H1 (cell line): ENCODE measurements around the gene DRC7. TPM values are rescaled to one million over a fixed set of nuclear protein-coding genes. Genes with fewer than 3 reads are reported as not detected.
"Not testable (repeated sequence)": the region's sequence is repeated elsewhere in the genome, so short reads cannot be mapped to it uniquely, and the experiment has no call there.

Experiments
- CTCF ChIA-PET: fragments of 300-600 bp; sonication (Branson Sonifier 250); formaldehyde crosslinking; loops from one replicate; lab custom pipeline; 2021; ENCODE audit not compliant: partially characterized antibody; lab: Charles Lee
- POLR2A ChIA-PET: fragments of 300-600 bp; sonication (Branson Sonifier 250); formaldehyde crosslinking; loops from one replicate; lab custom pipeline; 2021; ENCODE audit warnings: inconsistent platforms; ENCODE audit not compliant: partially characterized antibody; lab: Charles Lee
- DNase-seq, 2 experiments: peaks; one replicate each; pipeline versions ENCODE4 v3.0.0 to v3.0.0-alpha.2; 2010 to 2022; ENCODE audit warnings: low spot score in 2 of 2, low read depth in 1 of 2, mixed read lengths in 1 of 2
- FAIRE-seq: peaks from 2 replicates; lab custom pipeline; 2011; peaks lifted over from hg19 to GRCh38; lab: Jason Lieb, UNC
- H2AFZ ChIP-seq: 2 replicates; pipeline ENCODE4 v1.8.1; 2012; ENCODE audit warnings: low read length, inconsistent platforms
- H2AK5ac ChIP-seq: 2 replicates; pipeline ENCODE4 v1.6.1; 2013; ENCODE audit warnings: low read depth, low read length
- H2BK120ac ChIP-seq: replicated peaks from 2 replicates; pipeline ENCODE3; 2013; ENCODE audit warnings: low read depth, low read length, inconsistent platforms
- H2BK12ac ChIP-seq: 2 replicates; pipeline ENCODE4 v1.6.1; 2013; ENCODE audit warnings: low read depth, low read length
- H2BK15ac ChIP-seq: 2 replicates; pipeline ENCODE4 v1.6.1; 2013; ENCODE audit warnings: low read length
- H2BK20ac ChIP-seq: 2 replicates; pipeline ENCODE4 v1.6.1; 2013; ENCODE audit warnings: low read length
- H2BK5ac ChIP-seq: 2 replicates; pipeline ENCODE4 v1.6.1; 2013; ENCODE audit warnings: low read depth, low read length
- H3K14ac ChIP-seq: 2 replicates; pipeline ENCODE4 v1.6.1; 2013; ENCODE audit warnings: inconsistent platforms; ENCODE audit not compliant: insufficient read length
- H3K18ac ChIP-seq: 2 replicates; pipeline ENCODE4 v1.6.1; 2013; ENCODE audit warnings: low read length; ENCODE audit errors: extremely low read depth
- H3K23ac ChIP-seq: 2 replicates; pipeline ENCODE4 v1.6.1; 2013; ENCODE audit warnings: inconsistent platforms; ENCODE audit not compliant: insufficient read length
- H3K23me2 ChIP-seq: 2 replicates; pipeline ENCODE4 v1.6.1; 2013; ENCODE audit warnings: low read depth, low read length
- H3K27ac ChIP-seq: 2 replicates; pipeline ENCODE4 v1.6.1; 2011; ENCODE audit warnings: low read depth, low read length, inconsistent platforms
- H3K27me3 ChIP-seq, 4 experiments: replicated peaks in 1 of 4; 1 replicate in 1 of 4; 2 replicates in 3 of 4; pipeline versions ENCODE4 v1.6.1 to v1.8.1; 2011 to 2013; ENCODE audit warnings: low read length in 3 of 4, mild to moderate bottlenecking in 3 of 4, inconsistent platforms in 2 of 4, mixed read lengths in 2 of 4, moderate library complexity in 1 of 4; ENCODE audit not compliant: control insufficient read depth in 3 of 4, insufficient read depth in 3 of 4; ENCODE audit errors: extremely low read depth in 1 of 4
- H3K36me3 ChIP-seq, 4 experiments: 2 replicates each; pipeline versions ENCODE4 v1.6.1 to v1.8.1; 2011 to 2013; ENCODE audit warnings: mild to moderate bottlenecking in 4 of 4, low read length in 3 of 4, moderate library complexity in 2 of 4, control low read depth in 1 of 4, inconsistent platforms in 1 of 4; ENCODE audit not compliant: insufficient read depth in 4 of 4, control insufficient read depth in 2 of 4
- H3K4ac ChIP-seq: replicated peaks from 2 replicates; pipeline ENCODE3; 2013; ENCODE audit warnings: low read length, low read depth, mixed read lengths, inconsistent platforms; ENCODE audit not compliant: insufficient read length
- H3K4me1 ChIP-seq, 4 experiments: replicated peaks in 1 of 4; 1 replicate in 1 of 4; 2 replicates in 3 of 4; pipeline versions ENCODE4 v1.6.1 to v1.8.1; 2011 to 2013; ENCODE audit warnings: low read length in 3 of 4, inconsistent platforms in 2 of 4, mixed read lengths in 1 of 4; ENCODE audit not compliant: insufficient read depth in 4 of 4, control insufficient read depth in 3 of 4
- H3K4me2 ChIP-seq, 2 experiments: 2 replicates each; pipeline versions ENCODE4 v1.6.1 to v1.8.1; 2011 to 2013; ENCODE audit warnings: low read depth in 2 of 2, low read length in 2 of 2, control low read depth in 1 of 2, inconsistent platforms in 1 of 2, mild to moderate bottlenecking in 1 of 2; ENCODE audit not compliant: insufficient read depth in 1 of 2
- H3K4me3 ChIP-seq, 4 experiments: fragments of 200-600, 300-600 bp in 1 of 4; sonication (generic), shearing (Covaris generic), sonication (Bioruptor Twin) in 1 of 4; 2 replicates each; pipeline versions ENCODE4 v1.5.1 to v1.8.1; 2011 to 2016; ENCODE audit warnings: low read length in 4 of 4, low read depth in 3 of 4, control low read depth in 2 of 4, inconsistent platforms in 2 of 4, mild to moderate bottlenecking in 2 of 4, mixed read lengths in 1 of 4, moderate library complexity in 1 of 4; ENCODE audit not compliant: insufficient read depth in 2 of 4; ENCODE audit errors: extremely low read depth in 1 of 4
- H3K56ac ChIP-seq: replicated peaks from 2 replicates; pipeline ENCODE3; 2013; ENCODE audit warnings: low read depth, mild to moderate bottlenecking, mixed read lengths, low read length, inconsistent platforms; ENCODE audit not compliant: insufficient read length
- H3K79me1 ChIP-seq: 2 replicates; pipeline ENCODE4 v1.6.1; 2013; ENCODE audit warnings: low read depth, low read length, control low read depth
- H3K79me2 ChIP-seq, 2 experiments: 2 replicates each; pipeline versions ENCODE4 v1.6.1 to v1.8.1; 2012 to 2013; ENCODE audit warnings: low read length in 2 of 2, mild to moderate bottlenecking in 2 of 2, inconsistent platforms in 1 of 2; ENCODE audit not compliant: insufficient read depth in 2 of 2, control insufficient read depth in 1 of 2
- H3K9ac ChIP-seq, 4 experiments: replicated peaks in 1 of 4; 1 replicate in 1 of 4; 2 replicates in 3 of 4; pipeline versions ENCODE4 v1.6.1 to v1.8.1; 2011 to 2013; ENCODE audit warnings: low read depth in 3 of 4, low read length in 3 of 4, control low read depth in 2 of 4, mild to moderate bottlenecking in 2 of 4, moderate library complexity in 2 of 4, inconsistent platforms in 1 of 4; ENCODE audit errors: extremely low read depth in 1 of 4
- H3K9me3 ChIP-seq, 2 experiments: 2 replicates each; pipeline versions ENCODE4 v1.6.1 to v1.8.1; 2012 to 2013; ENCODE audit warnings: mild to moderate bottlenecking in 2 of 2, moderate library complexity in 2 of 2, control low read depth in 1 of 2, inconsistent platforms in 1 of 2, low read depth in 1 of 2, low read length in 1 of 2, mixed read lengths in 1 of 2; ENCODE audit not compliant: insufficient read depth in 2 of 2
- H4K20me1 ChIP-seq, 2 experiments: replicated peaks in 1 of 2; 2 replicates each; pipeline versions ENCODE3 to v1.8.1; 2011 to 2013; ENCODE audit warnings: inconsistent platforms in 2 of 2, low read length in 2 of 2, mild to moderate bottlenecking in 1 of 2; ENCODE audit not compliant: insufficient read depth in 2 of 2, control insufficient read depth in 1 of 2
- H4K5ac ChIP-seq: 2 replicates; pipeline ENCODE4 v1.6.1; 2013; ENCODE audit warnings: low read length, low read depth, mixed read lengths, inconsistent platforms; ENCODE audit not compliant: insufficient read length
- H4K8ac ChIP-seq: 2 replicates; pipeline ENCODE4 v1.8.0; 2013; ENCODE audit warnings: mild to moderate bottlenecking, moderate library complexity, low read length, inconsistent platforms; ENCODE audit not compliant: insufficient read depth; ENCODE audit errors: extremely low read depth
- H4K91ac ChIP-seq: replicated peaks from 2 replicates; pipeline ENCODE3; 2013; ENCODE audit warnings: low read length, mixed read lengths, inconsistent platforms; ENCODE audit not compliant: insufficient read length
- WGBS, 2 experiments: shearing (Covaris generic) in 1 of 2; methylation state at CpG; one replicate each; pipeline versions ENCODE4 v1.1.6 to v1.1.7; 2013 to 2015; ENCODE audit warnings: low lambda C conversion rate in 2 of 2, mixed read lengths in 2 of 2, inconsistent platforms in 1 of 2, low coverage in 1 of 2, missing lambda C conversion rate in 1 of 2; ENCODE audit not compliant: insufficient replicate concordance in 2 of 2, insufficient coverage in 1 of 2, insufficient read length in 1 of 2; ENCODE audit errors: extremely low coverage in 1 of 2, missing lambda C conversion rate in 1 of 2; 5-methylcytosine and 5-hydroxymethylcytosine counted together
- polyA plus RNA-seq, 7 experiments: library from polyadenylated mRNA; depleted of rRNA in 3 of 7; stranded (reverse) in 5 of 7; unstranded in 2 of 7; fragments of >200 nt in 5 of 7; fragments of 200-250 nt in 2 of 7; gene quantifications; 1 replicate in 5 of 7; 2 replicates in 1 of 7; 4 replicates in 1 of 7; pipeline versions ENCODE4 v1.2.1 to v1.2.3, GENCODE V29; 2011 to 2013; ENCODE audit warnings: missing spikeins in 2 of 7, mixed read lengths in 2 of 7
- total RNA-seq: library from RNA; stranded (reverse); fragmentation: NEBNext Ultra II Directional; extraction: Animal tissue kit (Norgen Biotek cat#: 25700); gene quantifications from 2 replicates; pipeline ENCODE4 v1.2.1, GENCODE V29; 2021

The DRC7 gene
- total and polyA plus RNA-seq, 2 of the 8 experiments (the other 6 are each of a cell fraction or from before 2014, with no cell fraction given): 0.14 TPM; not detected in 1

DNA sequence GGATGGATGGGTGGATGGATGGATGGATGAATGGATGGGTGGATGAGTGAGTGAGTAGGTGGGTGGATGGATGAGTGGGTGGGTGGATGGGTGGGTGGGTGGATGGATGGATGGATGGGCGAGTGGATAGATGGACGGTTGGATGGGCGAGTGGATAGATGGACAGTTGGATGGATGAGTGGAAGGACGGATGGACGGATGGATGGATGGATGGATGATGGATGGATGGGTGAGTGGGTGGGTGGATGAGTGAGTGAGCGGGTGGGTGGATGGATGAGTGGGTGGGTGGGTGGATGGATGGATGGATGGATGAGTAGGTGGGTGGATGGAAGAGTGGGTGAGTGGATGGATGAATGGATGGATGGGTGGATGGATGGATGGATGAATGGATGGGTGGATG, 35.2 kb downstream of the DRC7 start:
- H3K79me1 ChIP-seq, H3K36me3 ChIP-seq, H4K20me1 ChIP-seq, H3K4me1 ChIP-seq, H4K5ac ChIP-seq, H3K14ac ChIP-seq, H4K91ac ChIP-seq, H3K4me2 ChIP-seq, H2BK5ac ChIP-seq, H2AK5ac ChIP-seq, H2BK15ac ChIP-seq, H3K27me3 ChIP-seq, H3K79me2 ChIP-seq, H3K4me3 ChIP-seq, CTCF ChIA-PET, FAIRE-seq, H3K4ac ChIP-seq, H3K56ac ChIP-seq, H3K9ac ChIP-seq, H3K18ac ChIP-seq, H2BK120ac ChIP-seq, DNase-seq, H3K27ac ChIP-seq, H2AFZ ChIP-seq, H2BK20ac ChIP-seq, H3K9me3 ChIP-seq, H4K8ac ChIP-seq, H3K23ac ChIP-seq, H2BK12ac ChIP-seq, POLR2A ChIA-PET: not testable (repeated sequence)
- WGBS, 2 experiments: 84 to 100% methylated on average over 1 to 3 of the region's 6 CpGs
- H3K23me2 ChIP-seq: peaks cover 20% of the 10 kb centered on the region; the same call in 1 of the 2 replicates
